Stomach (tissue), 9 donors: ENCODE data around the gene AKNA. TPM values are rescaled to one million over a fixed set of nuclear protein-coding genes. Genes with fewer than 3 reads are reported as not detected.
A peak's percentile ranks its signal among the peaks of the same experiment; 100 is the strongest.

Experiments used
- DNase-seq, 2 donors: peaks; one replicate each; pipeline versions ENCODE4 v3.0.0 to v3.0.0-alpha.2; 2013 to 2019
- H3K27ac ChIP-seq, 5 donors: fragments of 200-600 bp in 4 of 5; sonication (generic) in 4 of 5; one replicate each; pipeline ENCODE4 v1.5.1; 2013 to 2019; ENCODE audit warnings: mild to moderate bottlenecking in 1 of 5, moderate library complexity in 1 of 5
- H3K27me3 ChIP-seq, 3 donors: fragments of 200-600 bp; sonication (generic); one replicate each; pipeline ENCODE4 v1.5.1; 2017 to 2019; ENCODE audit warnings: mixed run types in 1 of 3
- H3K36me3 ChIP-seq, 4 donors: fragments of 200-600 bp; sonication (generic); 1 replicate in 3 of 4; 2 replicates in 1 of 4; pipeline ENCODE4 v1.5.1; 2016 to 2019
- H3K4me1 ChIP-seq, 4 donors: fragments of 200-600 bp; sonication (generic); one replicate each; pipeline ENCODE4 v1.5.1; 2016 to 2019
- H3K4me3 ChIP-seq, 4 donors: fragments of 200-600 bp; sonication (generic) in 3 of 4; one replicate each; pipeline ENCODE4 v1.5.1; 2016 to 2019; ENCODE audit warnings: mild to moderate bottlenecking in 1 of 4
- H3K9me3 ChIP-seq, 4 donors: fragments of 200-600 bp; sonication (generic); one replicate each; pipeline ENCODE4 v1.5.1; 2016 to 2019
- EP300 ChIP-seq: sonication (generic); formaldehyde crosslinking; IDR thresholded peaks from one replicate; pipeline ENCODE4 v1.6.1; 2017; ENCODE audit warnings: antibody characterized with exemption
- POLR2A ChIP-seq, 4 donors: fragments of 450-650 bp; IDR thresholded peaks; one replicate each; pipeline ENCODE4 v1.6.1; 2016; ENCODE audit warnings: antibody characterized with exemption in 4 of 4, control low read depth in 2 of 4, mild to moderate bottlenecking in 1 of 4, moderate library complexity in 1 of 4
- POLR2AphosphoS5 ChIP-seq, 3 donors: sonication (generic); formaldehyde crosslinking; IDR thresholded peaks; one replicate each; pipeline ENCODE4 v1.6.1; 2016; ENCODE audit warnings: antibody characterized with exemption in 3 of 3
- WGBS, 5 donors: extraction: QIAGEN DNeasy Blood & Tissue Kit in 3 of 5; methylation state at CpG; one replicate each; pipeline versions ENCODE4 v1.1.5 to v1.1.7; 2013 to 2018; 5-methylcytosine and 5-hydroxymethylcytosine counted together
- intact Hi-C: fragments of 100-400 bp; cut with DNase I; formaldehyde crosslinking; loops from one replicate; pipeline ENCODE4 v1.15.1; 2023; ENCODE audit warnings: low total_unique reads
- polyA plus RNA-seq, 3 donors: library from polyadenylated mRNA; stranded (reverse); fragments of 200-250 nt; gene quantifications; one replicate each; pipeline ENCODE4 v1.2.3, GENCODE V29; 2013
- total RNA-seq, 5 donors: library from RNA; depleted of rRNA; stranded (reverse); fragments of >200 nt; gene quantifications; one replicate each; pipeline versions ENCODE4 v1.1.0 to v1.2.3, GENCODE V29; 2014 to 2016
- TF ChIP-seq, protein P1 (sequence below), 7 experiments: fragments of 450-650 bp in 4 of 7; fragments of 200-600 bp in 3 of 7; sonication (generic) in 3 of 7; IDR thresholded peaks; one replicate each; pipeline ENCODE4 v1.5.1; 2016 to 2019; ENCODE audit warnings: antibody characterized with exemption in 7 of 7, control low read depth in 2 of 7, mild to moderate bottlenecking in 1 of 7
- donor health status: healthy with polysubstance abuse.
- donor health status: Bipolar disorder and iron deficiency.
- donor health status: healthy.

Gene AKNA
- total and polyA plus RNA-seq, 8 donors: 12.2 to 85.8 (median 16.6) TPM

DNA sequence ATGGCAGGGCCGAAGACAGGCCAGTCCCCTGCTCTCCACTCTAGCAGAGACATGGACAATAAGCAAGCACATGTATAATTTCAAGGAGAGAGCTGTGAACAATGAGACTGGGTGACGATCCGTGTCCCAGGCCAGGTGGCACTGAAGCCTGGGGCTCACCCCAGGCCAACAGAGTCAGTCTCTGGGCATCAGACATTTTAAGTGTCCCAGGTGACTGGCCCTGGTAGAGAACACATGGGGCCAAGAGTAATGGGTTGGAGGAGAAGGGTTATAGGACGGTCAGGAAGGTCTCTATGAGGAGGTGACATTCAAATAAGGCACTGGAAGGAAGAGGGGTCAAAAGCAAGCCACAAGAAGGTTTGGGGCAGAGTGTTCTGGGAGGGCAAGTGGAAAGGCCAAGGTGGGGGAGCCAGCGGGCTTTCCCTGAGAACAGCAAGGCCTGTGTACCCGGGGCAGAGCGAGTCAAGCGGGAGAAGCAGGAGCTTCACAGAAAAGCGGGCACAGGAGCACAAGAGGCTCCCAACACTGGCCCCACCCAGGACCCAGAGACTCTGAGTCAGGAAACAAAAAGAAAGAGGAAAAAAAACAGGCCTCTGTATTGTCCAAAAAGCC is 1.1 kb upstream of the AKNA start:
- 58 to 69% (median 61%) methylated on average over 8 to 9 of the region's 9 CpGs for WGBS, 5 donors
- DNase-seq: no peak
- peaks cover 61 to 99% (median 86%) of the 10 kb centered on the region in 4 donors for H3K4me1 ChIP-seq
- peak overlapping the region; percentile 49 to 93 (median 88) for H3K27ac ChIP-seq
- intact Hi-C loops: no loop called here
- peak overlapping the region in 2 of 4 donors; percentile 54 to 63 for H3K4me3 ChIP-seq
- H3K27me3 ChIP-seq: no peaks in the 10 kb centered on the region
- H3K9me3 ChIP-seq: no peaks in the 10 kb centered on the region
- TF ChIP-seq, protein P1, sequence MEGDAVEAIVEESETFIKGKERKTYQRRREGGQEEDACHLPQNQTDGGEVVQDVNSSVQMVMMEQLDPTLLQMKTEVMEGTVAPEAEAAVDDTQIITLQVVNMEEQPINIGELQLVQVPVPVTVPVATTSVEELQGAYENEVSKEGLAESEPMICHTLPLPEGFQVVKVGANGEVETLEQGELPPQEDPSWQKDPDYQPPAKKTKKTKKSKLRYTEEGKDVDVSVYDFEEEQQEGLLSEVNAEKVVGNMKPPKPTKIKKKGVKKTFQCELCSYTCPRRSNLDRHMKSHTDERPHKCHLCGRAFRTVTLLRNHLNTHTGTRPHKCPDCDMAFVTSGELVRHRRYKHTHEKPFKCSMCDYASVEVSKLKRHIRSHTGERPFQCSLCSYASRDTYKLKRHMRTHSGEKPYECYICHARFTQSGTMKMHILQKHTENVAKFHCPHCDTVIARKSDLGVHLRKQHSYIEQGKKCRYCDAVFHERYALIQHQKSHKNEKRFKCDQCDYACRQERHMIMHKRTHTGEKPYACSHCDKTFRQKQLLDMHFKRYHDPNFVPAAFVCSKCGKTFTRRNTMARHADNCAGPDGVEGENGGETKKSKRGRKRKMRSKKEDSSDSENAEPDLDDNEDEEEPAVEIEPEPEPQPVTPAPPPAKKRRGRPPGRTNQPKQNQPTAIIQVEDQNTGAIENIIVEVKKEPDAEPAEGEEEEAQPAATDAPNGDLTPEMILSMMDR (IDR thresholded peaks at IDR 0.05): no peak
- TF ChIP-seq POLR2A (IDR thresholded peaks at IDR 0.05): no peak
- TF ChIP-seq POLR2AphosphoS5 (IDR thresholded peaks at IDR 0.05): no peak
- no peak for TF ChIP-seq EP300
- H3K36me3 ChIP-seq: no peaks in the 10 kb centered on the region

DNA sequence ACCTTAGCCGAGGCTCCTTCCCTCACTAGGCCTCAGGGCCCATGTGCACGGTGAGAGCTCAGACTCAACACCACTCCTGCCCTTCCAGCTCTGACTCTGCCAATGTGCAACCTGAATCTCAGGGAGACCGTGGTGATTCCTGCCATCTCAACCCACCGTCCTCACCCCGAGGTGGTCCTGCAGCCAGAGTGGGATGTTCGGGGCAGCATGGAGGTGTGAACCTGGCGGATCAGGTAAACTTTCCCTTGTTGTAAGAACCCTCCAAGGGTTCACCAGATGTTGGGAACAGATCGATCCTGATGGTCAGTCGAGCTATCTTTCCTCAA is 538 bp upstream of the AKNA start:
- no peak for DNase-seq
- Histone ChIP-seq H3K27me3 (no peaks in the 10 kb centered on the region), H3K4me1 (peaks cover 67 to 99% (median 86%) of the 10 kb centered on the region in 4 donors), H3K36me3 (no peaks in the 10 kb centered on the region), H3K27ac (peak overlapping the region; percentile 49 to 93 (median 88)), H3K4me3 (peak overlapping the region; percentile 52 to 63 (median 54)), H3K9me3 (no peaks in the 10 kb centered on the region)
- no peak for TF ChIP-seq POLR2A (IDR thresholded peaks at IDR 0.05)
- no peak for TF ChIP-seq EP300
- TF ChIP-seq, protein P1 (IDR thresholded peaks at IDR 0.05): no peak
- intact Hi-C loops: no loop called here
- WGBS, 5 donors: 51 to 62% (median 57%) methylated on average over 9 of the region's 9 CpGs

DNA sequence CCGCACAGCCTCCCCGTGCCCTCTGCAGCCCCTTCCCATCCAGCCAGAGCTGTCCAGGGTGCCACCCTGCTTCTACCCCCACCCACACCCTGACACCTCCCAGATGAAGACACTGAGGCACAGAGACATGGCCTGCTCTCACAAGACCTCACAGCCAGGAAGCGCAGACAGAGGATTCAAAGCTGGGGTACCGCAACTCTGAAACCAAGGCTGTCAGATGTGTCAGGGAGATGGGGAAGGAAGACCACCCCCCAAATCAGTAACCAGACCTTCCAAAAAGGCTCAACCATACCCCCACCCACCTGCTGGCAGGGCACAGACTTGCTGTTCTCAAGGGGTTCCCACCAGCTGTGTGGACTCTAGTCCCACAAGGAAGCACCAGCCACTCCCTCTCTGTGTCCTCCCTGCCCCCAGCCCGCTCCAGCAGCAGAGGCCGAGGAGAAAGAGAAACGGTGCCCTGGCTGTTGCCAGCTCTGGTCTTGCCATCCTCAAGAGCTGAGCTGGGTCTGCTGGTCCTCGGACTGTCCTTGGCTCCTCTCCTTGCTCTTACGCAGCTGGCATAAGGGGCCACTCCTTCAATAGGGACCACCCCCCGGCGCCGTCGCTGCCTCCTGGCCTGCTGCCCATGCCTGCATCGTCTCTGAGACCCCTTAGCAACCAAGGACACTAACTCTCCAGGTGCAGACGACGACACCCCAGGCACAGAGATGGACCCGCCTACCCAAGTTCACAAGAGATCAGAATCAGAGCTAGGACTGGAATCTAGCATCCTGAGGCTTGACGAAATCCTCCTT is 699 bp downstream of the AKNA start:
- peak; percentile 49 to 77 for DNase-seq
- intact Hi-C loops: no loop called here
- peaks cover 0 to 3% (median under 1%) of the 10 kb centered on the region in 4 donors for H3K36me3 ChIP-seq
- H3K4me1 ChIP-seq: peaks cover 67 to 99% (median 92%) of the 10 kb centered on the region in 4 donors
- peak overlapping the region; percentile 49 to 93 (median 88) for H3K27ac ChIP-seq
- H3K27me3 ChIP-seq: no peaks in the 10 kb centered on the region
- no peaks in the 10 kb centered on the region for H3K9me3 ChIP-seq
- 10 to 41% (median 16%) methylated on average over 5 to 18 of the region's 18 CpGs for WGBS, 5 donors
- peak overlapping the region; percentile 52 to 63 (median 54) for H3K4me3 ChIP-seq
- no peak for TF ChIP-seq POLR2AphosphoS5 (IDR thresholded peaks at IDR 0.05)
- TF ChIP-seq EP300: no peak
- TF ChIP-seq, protein P1 (IDR thresholded peaks at IDR 0.05): no peak
- no peak for TF ChIP-seq POLR2A (IDR thresholded peaks at IDR 0.05)

DNA sequence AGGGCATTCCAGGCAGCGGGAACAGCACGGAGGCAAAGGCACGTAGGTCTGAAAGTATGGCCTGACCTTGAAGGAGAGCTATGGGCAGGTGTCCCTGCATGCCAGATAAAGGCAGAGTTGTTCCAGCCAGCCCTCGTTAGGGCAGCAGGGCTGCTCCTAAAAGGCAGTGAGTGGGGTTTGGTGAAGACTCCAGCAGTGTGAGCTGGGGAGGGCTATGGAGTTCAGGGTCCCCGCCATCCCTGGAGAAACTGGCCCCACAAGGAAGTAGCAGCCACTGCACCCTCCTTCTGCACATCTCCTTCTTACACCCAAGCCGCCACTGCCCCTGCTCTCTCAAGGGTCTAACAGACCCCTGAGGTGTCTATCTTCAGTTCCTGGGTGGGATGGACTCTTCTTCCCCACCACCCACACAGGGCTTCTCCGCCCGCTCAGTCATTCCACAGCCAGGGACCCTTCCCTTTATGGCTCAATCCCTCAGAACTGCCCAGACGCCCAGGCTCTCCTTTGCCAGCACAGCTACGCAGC is 1.4 kb downstream of the AKNA start:
- Histone ChIP-seq H3K27me3 (no peaks in the 10 kb centered on the region), H3K36me3 (peaks cover 0 to 7% (median 2%) of the 10 kb centered on the region in 4 donors), H3K4me3 (peak overlapping the region; percentile 52 to 63 (median 54)), H3K9me3 (no peaks in the 10 kb centered on the region), H3K27ac (peak overlapping the region; percentile 49 to 93 (median 88)), H3K4me1 (peaks cover 64 to 97% (median 90%) of the 10 kb centered on the region in 4 donors)
- WGBS, 5 donors: 39 to 48% (median 41%) methylated on average over 10 of the region's 10 CpGs
- TF ChIP-seq EP300: no peak
- TF ChIP-seq, protein P1 (IDR thresholded peaks at IDR 0.05): no peak
- no peak for TF ChIP-seq POLR2AphosphoS5 (IDR thresholded peaks at IDR 0.05)
- no peak for TF ChIP-seq POLR2A (IDR thresholded peaks at IDR 0.05)
- intact Hi-C loops: no loop called here
- peak in 1 of 2 donors; percentile 40 for DNase-seq
